Measurements from ENCODE around the gene AKR7A2.
A peak's percentile ranks its signal among the peaks of the same experiment; 100 is the strongest.
"Not testable (repeated sequence)": the region's sequence is repeated elsewhere in the genome, so short reads cannot be mapped to it uniquely, and the experiment has no call there.

AKR7A2 gene

DNA sequence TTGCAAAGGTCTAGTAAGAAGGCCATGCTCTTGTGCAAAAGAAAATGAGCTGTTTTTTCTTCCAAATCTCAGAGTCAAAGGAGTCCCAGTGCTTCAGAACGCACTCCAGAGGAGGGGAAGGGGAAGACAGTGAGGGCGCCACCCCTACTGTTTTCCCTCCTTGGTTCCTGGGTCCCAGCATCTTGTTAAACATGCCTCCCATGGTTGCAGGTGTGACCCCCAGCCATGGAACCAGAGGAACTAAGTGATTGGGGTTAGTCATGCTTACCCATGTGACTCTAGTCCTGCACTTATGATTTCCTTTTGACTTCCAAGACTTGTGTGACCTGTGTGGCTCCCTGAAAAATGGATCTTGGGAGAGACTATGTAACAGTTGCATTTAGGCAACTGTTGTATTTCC lies 17.3 kb downstream of the AKR7A2 start:
- no peak for DNase-seq

GRCh38 chr1:19289244-19289643 lies 22.7 kb downstream of the AKR7A2 start:
- no peak for DNase-seq

- peak; percentile 50 for DNase-seq
These were observed 23.4 kb downstream of the AKR7A2 start, which contains the start of gene AKR7A3 for GRCh38 chr1:19288324-19289241. TSS of gene AKR7A3 (minus strand) at chr1:19288770. CDS start at chr1:19288709, 61 bp downstream.

DNA sequence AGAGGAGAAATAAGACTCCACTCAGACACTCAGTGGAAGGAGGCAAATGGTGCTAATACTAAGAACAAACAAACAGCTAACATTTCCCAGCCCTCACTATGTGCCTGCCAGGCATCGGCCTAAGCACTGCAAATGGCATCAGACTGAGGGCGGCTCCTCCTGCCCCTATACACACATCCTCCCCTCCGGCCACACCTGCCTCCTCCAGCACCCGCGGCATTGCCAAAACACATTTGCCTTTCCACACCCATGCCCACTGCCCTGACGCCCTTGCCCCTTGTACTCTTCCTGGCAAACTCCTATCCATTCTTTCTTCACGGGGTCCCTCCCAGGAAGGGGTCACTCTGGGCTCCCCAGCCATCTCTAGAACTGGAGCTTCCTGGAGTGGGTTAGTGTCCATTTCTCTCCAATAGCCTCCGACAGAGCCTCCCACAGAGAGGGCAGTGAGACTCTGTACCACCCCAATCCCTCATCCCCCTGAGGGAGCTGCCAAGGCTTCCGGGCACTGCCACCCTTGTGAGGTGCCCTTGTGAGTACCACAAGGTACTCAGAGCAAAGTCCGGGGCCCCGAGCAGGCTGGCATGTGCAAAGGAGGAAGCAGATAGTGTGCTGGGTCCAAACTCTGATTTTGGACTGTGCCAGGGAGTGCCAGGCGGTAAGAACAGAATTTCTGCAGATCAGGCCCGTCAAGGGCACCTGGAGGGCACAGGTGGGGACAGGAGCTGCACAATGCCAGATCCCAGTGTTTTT lies 24.3 kb downstream of the AKR7A2 start:
- no peak for DNase-seq

- DNase-seq = not testable (repeated sequence)
These were observed 26.1 kb downstream of the AKR7A2 start for GRCh38 chr1:19285807-19286206.

GRCh38 chr1:19285366-19285765 lies 26.6 kb downstream of the AKR7A2 start:
- DNase-seq = not testable (repeated sequence)

- DNase-seq = no peak
These were observed 27.1 kb downstream of the AKR7A2 start for GRCh38 chr1:19284881-19285280.

GRCh38 chr1:19283891-19284290 lies 28.1 kb downstream of the AKR7A2 start:
- no peak for DNase-seq

- no peak for DNase-seq
These were observed 37.3 kb downstream of the AKR7A2 start for GRCh38 chr1:19274636-19275035.

DNA sequence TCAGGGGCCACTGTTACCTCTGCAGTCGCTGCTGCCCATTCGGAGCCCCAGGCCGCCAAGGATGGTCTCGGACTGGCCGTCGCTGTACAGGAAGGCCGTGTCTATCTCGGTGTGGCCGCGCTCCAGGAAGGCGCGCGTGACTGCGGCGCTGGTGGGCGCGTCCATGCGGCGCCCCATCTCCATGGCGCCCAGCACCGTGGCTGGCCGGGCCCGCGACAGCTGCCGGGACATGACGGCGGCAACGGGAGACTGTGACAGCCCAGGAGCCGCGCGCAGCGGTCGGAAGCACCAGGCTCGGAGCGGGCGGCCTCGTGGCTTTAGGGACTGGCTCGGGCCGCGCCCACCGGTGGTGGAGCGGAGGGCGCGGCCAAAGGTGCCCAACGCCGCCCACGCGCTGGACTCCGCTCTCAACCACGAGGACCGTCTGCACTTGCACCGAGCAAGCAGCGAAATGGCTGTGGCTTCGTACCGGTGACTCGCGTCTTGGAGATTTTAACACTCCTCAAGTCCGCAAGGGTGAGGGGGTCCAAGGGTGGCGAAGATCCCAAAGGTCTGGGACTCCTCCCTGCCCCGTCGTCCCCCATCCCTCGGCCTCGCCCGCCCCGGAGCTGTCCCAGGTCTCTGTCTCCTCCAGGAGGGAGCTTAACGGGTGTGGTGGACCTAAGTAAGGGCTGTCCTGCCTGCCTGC lies 38.0 kb downstream of the AKR7A2 start:
- not testable (repeated sequence) for DNase-seq

- no peak for DNase-seq
These were observed 38.7 kb downstream of the AKR7A2 start for GRCh38 chr1:19273106-19273843.

GRCh38 chr1:19272064-19272463 lies 39.9 kb downstream of the AKR7A2 start:
- no peak for DNase-seq

DNA sequence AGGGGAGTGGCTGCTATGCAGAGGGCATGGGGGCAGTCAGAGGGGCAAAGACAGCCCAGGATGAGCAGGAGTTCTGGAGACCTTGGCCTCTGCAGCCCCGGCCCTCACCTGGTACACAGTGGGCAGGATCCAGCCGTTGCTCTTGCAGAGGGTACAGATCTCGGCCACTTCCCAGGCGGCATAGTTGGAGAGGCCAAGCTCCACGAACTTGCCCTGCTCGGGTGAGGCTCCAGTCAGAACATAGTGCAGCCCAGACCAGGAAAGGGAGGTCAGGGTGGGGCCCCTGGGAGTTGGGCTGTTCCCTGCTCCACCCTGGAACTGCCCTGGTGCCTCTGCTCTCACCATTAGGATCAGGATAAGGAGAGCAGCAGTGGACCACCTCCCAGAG lies 41.6 kb downstream of the AKR7A2 start:
- not testable (repeated sequence) for DNase-seq

GRCh38 chr1:19269427-19270342 lies 42.3 kb downstream of the AKR7A2 start:
- DNase-seq = not testable (repeated sequence)

GRCh38 chr1:19268445-19268844 lies 43.5 kb downstream of the AKR7A2 start:
- DNase-seq = no peak

- DNase-seq = no peak
These were observed 49.2 kb downstream of the AKR7A2 start for GRCh38 chr1:19262744-19263143.

DNA sequence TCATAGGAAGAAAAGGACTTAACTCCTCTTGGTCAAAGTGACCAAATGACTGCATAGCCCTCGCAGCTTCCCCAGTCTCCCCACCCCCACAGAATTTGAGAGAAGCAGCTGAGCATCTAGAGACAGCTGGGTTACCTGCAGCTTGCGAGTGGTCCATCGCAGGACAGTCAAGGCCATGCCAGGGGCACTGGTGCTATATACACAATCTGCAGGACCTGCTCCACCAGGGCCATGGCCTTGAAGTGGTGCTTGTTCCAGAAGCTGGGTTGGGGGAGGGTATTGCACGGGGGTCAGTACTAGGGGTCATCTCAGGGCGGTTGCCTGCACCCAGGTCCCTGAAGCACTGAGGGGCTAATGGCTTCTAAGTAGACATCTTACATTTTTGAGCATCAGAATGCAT lies 49.9 kb downstream of the AKR7A2 start:
- no peak for DNase-seq

GRCh38 chr1:19260211-19261138 lies 51.5 kb downstream of the AKR7A2 start:
- no peak for DNase-seq

- no peak for DNase-seq
These were observed 53.6 kb downstream of the AKR7A2 start for GRCh38 chr1:19258353-19258752.
